NCI-H345 treated with DMSO at 0.1 percent for 48 hours (cell line): Measurements from ENCODE around the gene BICC1.

Experiments
- DNase-seq: peaks from one replicate; lab custom pipeline; 2025; ENCODE audit not compliant: unreplicated experiment; lab: John Stamatoyannopoulos, UW

BICC1 gene

DNA sequence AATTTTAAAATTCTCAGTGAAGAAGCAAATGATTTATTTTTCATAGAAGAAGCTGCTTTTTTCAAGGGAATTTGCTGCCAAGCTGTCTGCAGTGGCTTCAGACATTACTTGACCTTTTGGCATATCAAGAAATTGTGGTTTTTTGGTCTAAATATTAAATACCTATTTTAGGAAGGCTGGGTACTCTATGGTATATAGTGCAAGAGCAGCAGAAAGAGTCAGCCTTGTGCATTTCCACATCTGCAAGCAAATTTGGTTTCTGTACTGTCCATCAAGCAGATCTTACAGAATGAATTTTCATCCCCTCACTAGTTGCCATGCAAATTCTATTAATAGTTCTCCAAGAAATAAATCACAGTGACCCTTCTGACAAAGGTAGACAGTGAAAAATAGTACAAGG, 222.0 kb downstream of the BICC1 start:
- no peak for DNase-seq

DNA sequence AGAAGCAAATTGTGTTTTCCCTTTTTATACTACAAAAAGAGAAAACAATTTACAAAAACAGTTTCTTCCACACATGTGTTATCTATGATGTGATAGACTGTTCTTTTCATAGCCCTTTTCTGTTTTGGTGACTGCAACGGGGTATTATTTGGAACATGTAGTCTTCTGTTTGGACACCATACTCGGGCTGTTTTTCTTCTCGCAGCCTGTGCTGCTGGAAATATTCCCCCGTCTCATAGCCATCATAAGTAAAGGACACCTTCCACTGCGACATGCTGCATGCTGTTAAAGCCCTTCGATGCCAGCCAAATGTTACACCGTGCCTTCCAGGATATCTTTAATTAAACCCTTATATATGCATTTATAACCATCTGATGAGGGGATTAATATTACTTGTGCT, 222.4 kb downstream of the BICC1 start:
- no peak for DNase-seq

DNA sequence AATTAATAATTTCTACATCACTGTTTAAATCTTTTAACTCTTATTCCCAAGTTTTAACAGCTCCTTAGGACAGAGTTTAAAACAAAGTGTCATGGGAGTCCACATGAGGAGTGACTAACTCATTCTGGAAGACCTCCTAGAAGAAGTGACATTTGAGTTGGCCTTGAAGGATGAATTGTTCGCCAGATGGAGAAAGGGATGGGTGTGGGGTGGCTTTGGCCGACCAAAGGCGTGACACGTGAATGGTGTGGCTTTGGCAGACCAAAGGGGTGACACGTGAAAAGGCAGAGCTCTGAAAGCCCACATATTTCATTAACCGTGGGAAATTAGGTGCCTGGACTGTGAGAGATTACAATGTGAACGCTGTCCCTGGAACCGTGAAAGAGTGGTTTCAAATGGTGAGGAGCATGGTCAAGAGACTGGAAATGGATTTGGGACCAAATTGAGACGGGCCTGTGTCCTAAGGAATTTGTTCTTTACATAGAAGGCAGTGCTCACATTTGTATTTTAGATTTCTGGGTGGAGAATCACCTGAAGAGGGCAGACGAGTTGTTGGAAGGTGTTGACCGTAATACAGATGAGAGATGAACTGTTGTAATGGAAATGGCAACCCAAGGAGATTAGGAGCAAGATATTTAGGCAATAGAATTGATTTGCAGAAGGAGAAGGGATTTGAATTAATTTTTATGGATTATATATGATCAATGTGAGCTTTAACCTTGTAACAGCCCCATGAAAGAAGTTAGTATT, 228.1 kb downstream of the BICC1 start:
- DNase-seq = no peak

DNA sequence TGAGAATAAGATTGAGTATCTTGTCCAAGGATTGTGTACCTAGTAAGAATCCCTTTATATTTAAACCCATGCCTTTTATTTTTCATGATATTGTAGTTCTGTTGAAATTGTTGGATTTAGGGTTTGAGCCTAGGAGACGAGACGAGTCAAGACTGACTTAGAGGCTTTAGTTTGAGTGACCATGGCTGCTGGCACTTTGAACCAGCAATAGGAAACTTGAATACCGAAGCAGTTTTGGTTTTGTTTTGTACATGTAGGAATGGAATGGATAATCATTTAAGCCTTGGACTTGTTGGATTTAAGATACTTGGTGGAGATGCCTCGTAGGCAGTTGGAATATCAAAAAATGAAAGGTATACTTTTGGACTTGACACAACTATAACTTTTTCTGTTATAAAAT, 229.0 kb downstream of the BICC1 start:
- DNase-seq = no peak

DNA sequence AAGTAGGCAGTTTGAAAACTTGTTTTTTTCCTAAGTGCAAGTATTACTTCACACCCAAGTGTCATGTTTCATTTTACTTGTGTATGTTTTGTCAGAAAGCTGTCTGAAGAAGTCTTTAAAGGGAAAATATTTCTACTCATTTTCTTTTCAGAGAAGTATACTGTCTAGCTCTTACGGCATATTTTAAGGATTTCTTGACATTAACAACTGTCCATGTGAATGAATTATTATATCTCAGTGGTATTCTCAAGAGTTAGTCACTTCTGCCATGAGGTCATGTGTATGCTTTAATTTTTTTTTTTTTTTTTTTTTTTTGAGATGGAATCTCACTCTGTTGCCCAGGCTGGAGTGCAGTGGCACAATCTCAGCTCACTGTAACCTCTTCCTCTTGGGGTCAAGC, 229.5 kb downstream of the BICC1 start:
- no peak for DNase-seq

DNA sequence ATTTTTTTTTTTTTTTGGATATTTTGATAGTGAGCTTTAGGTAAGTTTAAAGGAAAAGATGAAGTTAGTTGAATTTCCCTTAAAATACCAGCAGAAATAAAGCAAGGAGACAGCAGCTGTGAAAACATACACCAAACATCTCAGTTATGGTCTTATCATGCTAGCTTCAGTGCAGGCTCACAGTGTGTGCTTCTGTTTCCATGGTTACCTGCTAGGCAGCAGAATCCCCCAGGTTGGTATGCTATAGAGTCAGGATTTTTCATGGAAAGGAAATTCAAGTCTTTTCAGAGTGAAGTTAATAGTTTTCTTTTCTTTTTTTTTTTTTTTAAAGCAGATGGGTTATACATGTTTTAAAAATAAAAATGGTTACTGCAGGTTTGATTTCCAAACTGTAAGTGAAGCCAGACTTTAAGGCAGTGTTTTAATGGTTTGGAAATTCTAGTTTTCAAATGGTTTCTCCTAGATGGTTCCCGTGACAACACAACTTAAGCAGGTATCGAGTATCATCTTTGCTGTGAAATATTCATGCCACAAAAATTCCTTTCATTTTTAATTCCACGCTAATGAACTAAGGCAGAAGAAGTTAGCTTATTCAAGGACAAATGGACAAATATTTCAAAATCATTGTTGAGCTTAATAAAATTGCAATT, 230.9 kb downstream of the BICC1 start:
- DNase-seq = no peak

DNA sequence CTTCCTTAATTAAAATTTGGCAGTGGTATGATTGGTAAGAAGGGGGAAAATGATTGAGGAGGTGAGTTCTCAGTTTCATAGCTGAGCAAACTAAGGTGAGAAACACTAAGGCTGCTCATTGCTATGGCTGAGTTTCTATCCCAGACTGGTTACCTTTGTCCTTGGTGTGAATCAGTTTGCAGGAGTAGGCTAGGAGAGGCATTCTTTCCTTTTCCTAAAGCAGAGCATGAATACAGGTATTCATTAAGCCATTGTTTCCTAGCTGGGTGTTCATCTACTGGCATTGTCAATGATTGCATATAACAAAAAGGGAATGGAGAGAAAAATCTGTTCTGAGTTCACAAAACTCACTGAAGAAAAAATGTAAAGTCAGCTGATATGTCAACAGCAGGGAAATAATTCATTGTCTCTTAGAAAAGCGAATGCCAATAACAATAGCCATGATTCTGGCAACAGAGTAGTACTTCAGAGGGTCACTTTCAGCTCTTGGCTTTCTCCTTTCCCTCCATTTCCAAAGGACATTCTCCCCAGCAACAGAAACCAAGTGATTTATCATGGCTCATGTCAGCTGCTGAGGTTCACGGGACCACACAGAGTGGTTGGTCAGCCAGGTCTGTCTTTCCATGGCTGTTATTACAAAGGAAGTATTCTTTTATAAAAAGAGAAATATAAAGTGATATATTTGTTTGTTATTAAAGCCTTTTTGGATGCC, 234.0 kb downstream of the BICC1 start:
- DNase-seq = no peak

DNA sequence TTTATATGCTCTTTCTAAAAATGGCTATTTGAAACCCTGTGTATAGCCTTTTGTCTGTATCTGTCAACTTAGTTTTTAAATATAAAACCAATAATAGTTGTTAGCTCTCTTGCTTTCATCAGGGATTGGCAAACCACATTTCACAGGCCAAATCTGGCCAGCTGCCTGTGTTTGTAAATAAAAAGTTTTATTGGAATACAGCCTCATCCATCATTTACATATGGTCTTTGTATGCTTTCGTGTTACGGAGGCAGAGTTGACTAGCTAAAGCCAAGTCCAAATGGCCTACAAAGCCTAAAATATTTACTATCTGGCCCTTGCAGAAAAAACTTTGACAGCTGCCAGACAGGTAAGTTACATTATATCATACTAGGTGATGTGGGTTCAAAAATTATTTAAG, 235.0 kb downstream of the BICC1 start:
- no peak for DNase-seq

DNA sequence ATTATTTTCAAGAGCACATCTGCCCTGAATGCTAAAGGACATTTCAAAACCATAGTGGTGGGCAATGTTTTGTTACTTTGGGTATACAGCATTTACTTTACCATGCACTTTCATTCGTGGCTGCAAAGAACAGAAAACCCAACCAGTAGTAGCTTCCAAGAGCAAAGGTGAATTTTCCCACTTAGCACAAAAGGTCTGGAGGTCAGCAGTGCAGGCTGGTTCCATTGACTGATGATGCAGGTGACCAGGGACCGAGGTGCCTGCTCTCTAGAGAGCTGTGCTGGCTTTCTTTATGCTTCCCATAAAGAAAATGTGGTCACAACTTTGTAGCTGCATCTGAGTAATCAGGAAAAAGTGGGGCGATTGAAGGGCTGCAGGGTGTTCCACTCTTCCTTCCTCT, 240.0 kb downstream of the BICC1 start:
- DNase-seq = no peak

DNA sequence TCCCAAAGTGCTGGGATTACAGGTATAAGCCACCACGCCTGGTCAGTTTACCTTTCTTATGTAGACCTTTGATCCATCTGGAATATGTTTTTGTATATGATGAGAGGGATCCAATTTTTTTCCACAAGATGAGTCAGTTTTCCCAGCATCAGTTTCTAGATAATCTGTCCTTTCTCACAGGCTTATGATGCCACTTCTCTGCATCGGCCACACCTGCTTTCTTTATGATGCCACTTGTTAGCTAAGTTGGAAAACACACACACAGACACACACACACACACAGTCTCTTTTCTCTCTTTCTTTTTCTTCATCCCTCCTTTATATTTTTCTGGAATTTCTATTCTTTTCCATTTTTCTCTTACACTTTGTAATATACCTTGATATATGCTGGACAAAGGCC, 240.8 kb downstream of the BICC1 start:
- no peak for DNase-seq

DNA sequence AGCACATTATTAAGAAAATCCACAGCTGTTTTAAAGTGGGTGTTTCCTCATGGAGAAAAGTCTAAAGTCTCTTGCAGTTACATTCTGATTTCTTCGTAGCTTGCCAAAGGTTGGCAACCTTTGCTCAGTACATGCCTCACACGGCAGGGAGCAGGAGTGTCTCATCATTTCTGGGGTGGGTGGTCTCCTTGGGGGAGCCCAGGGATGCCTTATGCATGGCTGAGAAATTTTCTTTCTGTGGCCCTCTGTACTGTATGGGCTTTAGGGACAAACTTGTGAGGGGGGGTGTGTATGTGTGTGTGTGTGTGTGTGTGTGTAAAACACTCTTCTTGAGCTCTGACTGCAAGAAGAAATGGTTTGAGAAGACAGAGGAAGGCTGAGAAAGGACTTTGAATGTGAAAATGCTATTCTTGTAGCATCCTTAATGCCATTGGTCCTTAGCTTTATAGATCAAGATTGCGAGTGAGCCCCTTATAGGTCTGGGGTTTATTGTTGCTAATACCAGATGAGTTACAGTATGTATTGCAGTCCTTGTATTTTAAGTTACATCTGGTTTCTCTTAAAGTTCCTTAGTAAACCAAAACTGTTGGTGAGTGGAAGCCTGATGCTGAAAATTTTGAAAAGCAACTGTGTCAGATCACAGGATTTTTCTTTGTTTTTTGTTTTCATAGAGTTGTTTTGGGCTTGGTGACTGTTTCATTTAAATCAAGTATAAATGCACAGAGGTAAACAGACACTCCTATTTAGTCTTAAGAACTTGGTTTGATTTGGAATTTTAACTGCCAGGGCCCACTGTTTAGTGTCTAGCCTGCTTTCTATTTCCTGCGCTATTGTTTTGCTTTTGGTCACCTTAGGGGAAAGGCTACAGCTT, 242.0 kb downstream of the BICC1 start:
- DNase-seq = no peak

DNA sequence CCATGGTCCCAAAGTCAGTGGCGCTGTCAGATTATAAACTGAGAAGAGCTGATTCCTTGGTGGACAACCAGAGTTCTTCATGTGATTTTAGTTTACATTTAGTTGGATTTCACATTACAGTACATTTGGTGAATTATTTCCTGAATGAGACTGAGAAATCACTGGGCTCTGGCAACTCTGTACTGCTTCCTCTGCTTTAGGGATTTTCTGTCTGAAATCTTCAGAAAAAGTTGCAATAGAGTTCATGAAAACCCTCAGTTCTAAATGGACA, 242.6 kb downstream of the BICC1 start:
- no peak for DNase-seq

DNA sequence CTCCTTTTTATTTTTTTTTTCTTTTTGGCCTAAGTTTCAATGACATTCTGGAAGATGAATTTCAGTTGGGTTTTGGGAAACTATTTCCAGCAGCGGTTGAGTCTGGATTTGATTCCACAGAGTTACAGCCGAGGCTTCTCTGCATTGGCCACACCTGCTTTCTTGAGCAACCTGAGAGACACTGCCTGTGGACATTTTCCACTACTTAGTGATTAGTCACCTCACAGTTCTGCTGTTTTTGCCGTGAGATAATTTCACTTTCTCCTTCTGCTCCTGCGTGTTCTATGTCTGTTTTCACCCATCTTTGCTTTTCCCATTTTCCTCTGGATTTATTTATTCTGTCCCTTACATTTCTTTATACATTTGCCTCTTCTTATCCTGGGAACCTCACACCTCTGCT, 243.0 kb downstream of the BICC1 start:
- no peak for DNase-seq

DNA sequence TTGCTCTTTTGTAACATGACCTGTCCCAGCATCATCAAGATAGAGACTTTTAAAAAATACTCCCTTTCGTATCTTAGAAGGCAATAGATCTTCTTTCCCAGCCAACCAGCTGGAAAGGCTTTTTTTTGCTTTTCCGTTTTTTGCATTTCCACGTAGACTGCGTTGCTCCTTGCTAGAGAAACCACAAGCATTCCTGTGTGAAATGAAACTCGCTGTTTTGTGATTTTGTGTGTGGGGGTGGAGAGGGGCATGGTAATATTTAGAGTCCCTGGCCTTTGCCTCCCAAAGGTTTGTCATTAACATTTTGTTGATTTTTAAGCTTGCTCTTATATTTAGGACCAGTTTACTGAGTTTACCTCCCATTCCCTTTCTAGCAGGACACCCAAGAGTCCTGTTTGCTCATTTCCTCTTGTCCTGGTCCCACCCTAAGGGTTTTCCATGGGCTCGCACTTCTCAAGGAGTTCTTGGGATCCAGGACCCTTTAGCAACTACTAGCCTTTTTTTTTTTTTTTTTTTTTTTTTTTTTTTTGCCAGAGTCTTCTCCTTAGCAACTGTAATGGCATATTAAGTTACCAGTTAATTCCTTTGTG, 243.6 kb downstream of the BICC1 start:
- DNase-seq = no peak

DNA sequence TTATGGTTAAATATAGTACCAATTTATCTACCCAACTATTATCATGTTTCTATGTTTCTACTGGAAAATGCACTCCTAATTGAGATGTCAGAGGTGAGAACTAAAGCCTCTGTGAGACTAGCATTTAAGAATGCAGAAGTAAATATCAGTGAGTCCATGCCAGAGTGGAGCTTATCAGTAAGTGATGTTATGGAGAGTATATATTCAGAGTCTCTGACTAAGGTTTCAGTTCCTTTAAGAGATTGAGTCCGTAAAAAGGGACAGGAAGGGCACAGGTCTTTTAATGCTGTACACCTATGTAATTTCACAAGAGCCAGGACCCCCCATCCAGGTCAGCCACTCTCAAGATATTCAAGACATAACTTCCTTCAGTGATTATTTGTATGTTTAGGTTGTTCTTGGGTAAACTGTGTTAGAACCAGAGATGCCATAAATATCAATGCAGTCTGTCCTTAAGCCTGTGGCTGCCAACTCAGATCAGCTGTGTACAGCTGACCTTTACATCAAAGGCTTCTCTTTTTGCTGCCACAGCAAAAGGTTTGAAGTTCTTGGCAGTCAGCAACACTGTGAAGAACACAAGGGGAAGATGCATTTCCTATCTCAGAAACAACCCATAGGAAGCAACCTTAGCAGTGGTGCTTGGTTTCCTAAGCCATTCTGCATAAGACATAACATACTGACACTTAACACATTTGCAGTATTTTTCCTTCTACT, 244.8 kb downstream of the BICC1 start:
- DNase-seq = no peak

DNA sequence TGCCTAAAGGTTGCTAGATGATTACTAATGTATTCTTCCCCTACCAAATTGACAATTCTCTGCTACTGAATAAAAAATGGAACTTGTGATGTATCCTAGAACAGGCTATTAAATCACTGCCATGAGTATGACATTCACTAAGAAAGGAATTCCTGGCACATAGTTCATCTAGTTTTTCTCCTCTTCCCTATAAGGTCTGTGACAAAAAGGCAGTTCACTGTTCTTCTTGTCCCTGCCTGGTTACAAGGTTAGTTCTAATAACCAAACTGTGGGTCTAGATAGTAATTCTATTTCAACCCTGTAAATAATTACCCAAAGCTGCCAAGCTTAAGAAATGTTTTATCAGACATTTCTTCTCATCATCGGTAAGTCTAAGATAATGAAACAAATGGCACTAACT, 245.6 kb downstream of the BICC1 start:
- no peak for DNase-seq

DNA sequence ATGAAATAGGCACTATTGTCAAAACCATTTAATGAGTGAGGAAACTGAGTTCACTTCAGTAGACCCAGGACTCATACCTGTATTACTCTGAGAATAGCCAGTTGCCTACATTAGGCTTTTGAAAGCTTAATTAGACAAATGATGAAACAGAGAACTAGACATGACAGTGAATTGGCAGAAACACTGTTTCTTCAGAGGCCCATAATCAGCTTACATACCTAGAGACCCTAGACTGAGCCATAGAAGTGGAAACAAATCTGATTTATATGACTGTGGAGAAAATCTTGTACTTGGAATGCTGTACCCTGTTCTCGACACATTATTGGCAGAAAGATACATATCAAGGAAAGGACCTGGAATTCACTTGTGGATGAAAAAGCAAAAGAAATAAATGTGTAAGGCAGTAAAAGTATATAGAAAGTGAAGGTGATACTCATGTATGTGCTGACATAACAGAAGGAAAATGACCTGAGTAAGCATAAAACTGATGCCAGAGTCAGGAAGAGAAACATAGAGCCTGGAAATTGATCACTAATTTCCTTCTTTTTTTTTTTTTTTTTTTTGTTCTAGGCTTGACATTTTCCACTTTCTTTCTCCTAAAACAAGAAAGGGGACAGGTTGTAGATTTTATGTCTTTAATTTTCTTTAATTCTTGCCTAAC, 251.5 kb downstream of the BICC1 start:
- DNase-seq = no peak

DNA sequence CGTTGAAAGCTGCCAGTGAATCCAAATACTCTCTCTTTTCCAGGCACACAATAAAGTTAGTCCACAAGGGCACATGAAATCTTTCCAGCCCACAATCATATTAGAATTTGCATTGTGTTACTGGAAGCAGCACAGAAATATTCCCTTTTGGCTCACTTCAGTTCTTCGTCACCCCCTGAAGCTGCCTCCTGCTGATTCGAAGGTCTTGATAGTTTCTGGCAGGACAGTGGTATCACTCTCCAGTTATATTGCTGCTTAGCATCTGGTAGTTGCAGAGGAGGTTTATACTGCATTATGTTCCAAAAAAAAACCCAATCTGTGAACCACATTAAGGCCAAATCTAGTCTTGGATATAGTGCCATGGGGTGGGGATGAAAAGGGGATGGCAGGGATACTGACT, 253.2 kb downstream of the BICC1 start:
- no peak for DNase-seq

DNA sequence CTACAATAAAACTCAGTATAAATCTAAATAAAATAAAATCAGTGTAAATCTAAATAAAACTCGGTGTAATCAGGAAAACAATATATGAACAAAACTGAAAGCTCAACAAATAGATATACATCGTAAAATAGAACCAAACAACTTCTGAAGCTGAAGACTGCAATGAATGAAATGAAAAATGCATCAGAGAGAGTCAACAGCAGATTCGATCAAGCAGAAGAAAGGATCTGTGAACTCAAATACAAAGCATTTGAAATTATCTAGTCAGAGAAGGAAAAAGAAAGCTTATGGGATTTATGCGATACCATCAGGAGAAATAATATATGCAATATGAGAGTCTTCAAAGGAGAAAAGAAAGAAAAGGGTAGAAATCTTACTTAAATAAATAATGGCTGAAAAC, 255.0 kb downstream of the BICC1 start:
- no peak for DNase-seq

DNA sequence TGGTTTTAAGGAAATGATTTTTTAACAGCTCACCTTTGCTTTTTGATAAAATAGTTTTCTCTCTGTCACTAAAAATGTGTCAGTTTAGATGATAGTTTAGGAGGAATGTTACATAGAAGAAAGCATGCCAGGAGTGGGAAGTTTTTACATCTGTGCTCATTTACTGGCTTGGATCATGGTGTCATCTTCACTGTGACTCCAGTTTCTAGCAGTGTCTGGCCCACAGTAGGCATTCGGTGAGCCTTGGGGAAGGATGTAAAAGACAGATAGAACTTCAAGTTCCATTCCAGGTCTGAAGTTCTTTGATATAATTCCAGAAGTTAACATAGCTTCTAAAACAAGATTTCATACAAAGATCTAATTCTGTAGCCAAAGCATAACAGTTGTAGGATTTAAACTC, 259.2 kb downstream of the BICC1 start:
- DNase-seq = no peak
